Left ventricle myocardium inferior (tissue), 1 donor: Measurements from ENCODE around the gene ZNF853. TPM values are rescaled to one million over a fixed set of nuclear protein-coding genes. Genes with fewer than 3 reads are reported as not detected.
A peak's percentile ranks its signal among the peaks of the same experiment; 100 is the strongest.
"Not testable (repeated sequence)": the region's sequence is repeated elsewhere in the genome, so short reads cannot be mapped to it uniquely, and the experiment has no call there.

Experiments used
- DNase-seq: peaks from one replicate; pipeline ENCODE4 v3.0.0-alpha.2; 2020
- H3K27ac ChIP-seq: fragments of 200-600 bp; replicated peaks from 2 replicates; pipeline ENCODE4 v1.8.0; 2021
- H3K27me3 ChIP-seq: fragments of 200-600 bp; 2 replicates; pipeline ENCODE4 v1.8.0; 2021; ENCODE audit warnings: low read depth
- H3K36me3 ChIP-seq: fragments of 200-600 bp; 2 replicates; pipeline ENCODE4 v1.8.0; 2021
- H3K4me1 ChIP-seq: fragments of 200-600 bp; 2 replicates; pipeline ENCODE4 v1.8.0; 2021
- H3K4me3 ChIP-seq: fragments of 200-600 bp; 2 replicates; pipeline ENCODE4 v1.8.0; 2021; ENCODE audit warnings: mild to moderate bottlenecking, moderate library complexity
- H3K9me3 ChIP-seq: fragments of 200-600 bp; replicated peaks from 2 replicates; pipeline ENCODE4 v1.8.0; 2021
- CTCF ChIP-seq: fragments of 200-600 bp; IDR thresholded peaks from 2 replicates; pipeline ENCODE4 v1.8.0; 2021; ENCODE audit warnings: antibody characterized with exemption, mild to moderate bottlenecking, borderline replicate concordance
- intact Hi-C: fragments of 100-400 bp; cut with micrococcal nuclease; formaldehyde crosslinking; loops from one replicate; pipeline ENCODE4 v1.11.0; 2022
- total RNA-seq: library from RNA; stranded (reverse); fragmentation: NEBNext Ultra II Directional; extraction: Animal tissue kit (Norgen Biotek cat#: 25700); gene quantifications from one replicate; pipeline ENCODE4 v1.2.1, GENCODE V29; 2021
- donor health status: DM: no; HTN: yes; CAD: no; lungs with severe emphysema.

ZNF853 gene
- total RNA-seq, 1 donor from 2014 or later = 15.0 TPM

DNA sequence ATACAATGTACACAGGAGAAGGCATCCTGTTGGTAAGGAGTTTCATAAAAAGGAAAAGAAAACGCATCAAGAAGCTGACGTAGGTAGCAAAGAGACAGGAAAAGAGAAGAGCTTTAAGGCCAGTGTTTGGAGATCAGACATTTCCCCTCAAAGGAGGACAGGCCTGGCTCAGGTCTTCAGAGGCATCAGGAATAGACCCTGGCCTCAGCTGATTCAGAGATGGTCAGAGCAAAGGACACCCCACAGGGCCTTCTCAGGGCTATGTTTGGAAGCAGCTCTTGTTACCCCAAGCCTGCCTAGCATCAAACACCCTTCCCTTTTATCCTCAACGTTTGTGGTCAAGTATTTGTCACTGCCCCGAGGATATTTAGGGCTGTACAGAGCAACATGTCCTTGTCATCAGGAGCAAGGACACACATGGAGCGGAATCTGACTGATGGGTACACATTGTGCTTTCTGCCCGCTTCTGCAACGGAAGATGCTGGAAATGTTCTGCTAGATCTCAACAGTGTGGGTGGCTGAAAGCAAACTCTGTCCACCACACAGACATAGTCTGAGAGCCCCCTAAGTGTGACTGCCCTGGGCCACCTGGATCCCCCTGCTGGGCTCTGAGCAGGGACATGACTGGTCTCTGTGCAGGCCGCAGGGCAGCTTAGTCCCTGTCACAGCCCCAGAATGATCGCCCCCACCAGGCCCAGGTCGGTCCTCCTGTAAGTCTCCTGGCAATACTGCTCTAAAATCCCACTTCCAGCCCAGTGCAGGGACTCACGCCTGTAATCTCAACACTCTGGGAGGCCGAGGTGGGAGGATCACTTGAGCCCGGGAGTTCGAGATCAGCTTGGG, 39.2 kb upstream of the ZNF853 start:
- DNase-seq = no peak
- no peak for TF ChIP-seq CTCF
- H3K4me3 ChIP-seq = peak overlapping the region; percentile 76
- peaks cover 12% of the 10 kb centered on the region for H3K4me1 ChIP-seq
- peaks cover 17% of the 10 kb centered on the region for H3K36me3 ChIP-seq
- intact Hi-C loops = no loop called here
- H3K9me3 ChIP-seq = no peaks in the 10 kb centered on the region
- peak overlapping the region; percentile 96 for H3K27ac ChIP-seq
- no peaks in the 10 kb centered on the region for H3K27me3 ChIP-seq

- peak; percentile 25 for DNase-seq
- H3K9me3 ChIP-seq, intact Hi-C loops, H3K27me3 ChIP-seq: not testable (repeated sequence)
- H3K4me1 ChIP-seq = peaks cover 12% of the 10 kb centered on the region
- H3K4me3 ChIP-seq = peak overlapping the region; percentile 76
- peak overlapping the region; percentile 96 for H3K27ac ChIP-seq
- peaks cover 24% of the 10 kb centered on the region for H3K36me3 ChIP-seq
Measured at GRCh38 chr7:6576867-6577368, 38.5 kb upstream of the ZNF853 start.

DNA sequence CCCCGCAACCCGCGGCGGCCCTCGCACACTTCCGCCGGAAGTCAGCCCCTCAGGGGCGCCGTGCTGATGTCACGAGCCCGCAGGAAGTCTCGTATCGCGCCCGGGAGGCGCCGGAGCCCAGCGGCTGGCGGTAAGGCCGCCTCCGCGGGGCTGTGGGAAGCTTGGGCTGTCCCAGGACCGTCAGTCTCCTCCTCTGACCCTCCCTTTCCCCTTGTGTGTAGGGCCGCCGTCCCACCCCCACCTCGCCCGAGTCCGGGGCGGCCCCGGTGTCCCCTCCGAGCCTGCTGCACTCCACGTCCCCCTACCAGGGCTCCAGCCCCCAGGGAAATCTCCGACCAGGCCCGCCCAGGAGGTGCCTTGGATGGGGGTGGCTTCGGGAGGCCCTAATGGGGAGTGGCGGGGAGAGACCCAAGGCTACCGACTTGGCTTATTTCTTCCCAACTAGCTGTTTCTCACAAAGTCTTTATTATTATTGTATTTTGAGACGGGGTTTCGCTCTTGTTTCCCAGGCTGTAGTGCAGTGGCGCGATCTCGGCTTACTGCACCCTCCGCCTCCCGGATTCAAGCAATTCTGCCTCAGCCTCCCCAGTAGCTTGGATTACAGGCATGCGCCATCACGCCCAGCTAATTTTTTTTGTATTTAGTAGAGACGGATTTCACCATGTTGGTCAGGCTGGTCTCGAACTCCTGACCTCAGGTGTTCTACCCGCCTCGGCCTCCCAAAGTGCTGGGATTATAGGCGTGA, 37.9 kb upstream of the ZNF853 start, which contains the start of gene ZDHHC4:
Gene ZDHHC4, plus strand, starts transcription at position 86 of the 745 bp plus-strand sequence. CDS start 3,108 bp downstream, outside the sequence.
- H3K27ac ChIP-seq = peak within 1 kb of the TSS; percentile 96
- peak; percentile 91 for DNase-seq
- H3K4me1 ChIP-seq = peaks cover 12% of the 10 kb centered on the region
- peak within 1 kb of the TSS; percentile 76 for H3K4me3 ChIP-seq
- intact Hi-C loops = no loop called here
- H3K36me3 ChIP-seq = peaks cover 30% of the 10 kb centered on the region
- no peaks in the 10 kb centered on the region for H3K9me3 ChIP-seq
- TF ChIP-seq CTCF = no peak
- H3K27me3 ChIP-seq = no peaks in the 10 kb centered on the region

DNA sequence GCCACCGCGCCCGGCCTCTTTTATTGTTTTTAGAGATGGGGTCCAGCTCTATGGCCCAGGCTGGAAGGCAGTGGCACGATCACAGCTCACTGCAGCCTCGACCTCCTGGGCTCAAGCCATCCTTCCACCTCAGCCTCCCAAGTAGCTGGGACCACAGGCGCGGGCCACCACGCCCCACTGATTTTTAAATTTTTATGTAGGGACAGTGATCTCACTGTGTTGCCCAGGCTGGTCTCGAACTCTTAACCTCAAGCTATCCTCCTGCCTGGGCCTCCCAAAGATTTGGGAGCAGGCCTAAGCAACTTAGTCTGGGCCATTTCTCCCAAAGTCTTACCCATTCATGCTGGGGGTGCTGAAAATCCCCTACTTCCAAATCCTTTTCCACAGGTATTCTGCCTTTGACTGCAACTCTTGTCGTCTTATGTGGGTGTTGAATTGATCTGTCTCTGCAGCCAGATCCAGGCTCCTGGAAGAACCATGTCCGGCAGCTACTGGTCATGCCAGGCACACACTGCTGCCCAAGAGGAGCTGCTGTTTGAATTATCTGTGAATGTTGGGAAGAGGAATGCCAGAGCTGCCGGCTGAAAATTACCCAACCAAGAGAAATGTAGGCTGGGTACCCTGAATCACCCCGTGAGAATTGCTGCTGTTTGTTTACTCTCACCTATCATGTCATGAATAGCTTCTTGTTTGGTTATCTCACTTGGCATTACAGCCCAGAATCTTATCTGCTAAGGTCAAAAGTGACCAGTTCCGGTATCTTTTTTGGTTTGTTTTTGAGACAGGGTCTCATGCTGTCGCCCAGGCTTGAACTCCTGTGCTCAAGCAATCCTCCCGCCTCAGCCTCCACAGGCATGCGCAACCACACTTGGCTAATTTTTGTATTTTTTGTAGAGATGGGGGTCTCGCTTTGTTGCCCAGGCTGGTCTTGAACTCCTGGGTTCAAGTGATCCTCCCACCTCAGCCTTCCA, 37.0 kb upstream of the ZNF853 start:
- Histone ChIP-seq H3K9me3 (no peaks in the 10 kb centered on the region), H3K4me3 (peak overlapping the region; percentile 76), H3K27ac (peak overlapping the region; percentile 96), H3K4me1 (peaks cover 12% of the 10 kb centered on the region), H3K27me3 (no peaks in the 10 kb centered on the region), H3K36me3 (peaks cover 37% of the 10 kb centered on the region)
- no peak for DNase-seq
- intact Hi-C loops = no loop called here
- no peak for TF ChIP-seq CTCF

- intact Hi-C loops = no loop called here
- TF ChIP-seq CTCF = no peak
- no peak overlapping the region for H3K27ac ChIP-seq
- peaks cover 12% of the 10 kb centered on the region for H3K4me1 ChIP-seq
- no peaks in the 10 kb centered on the region for H3K27me3 ChIP-seq
- H3K4me3 ChIP-seq = no peak overlapping the region
- peaks cover 47% of the 10 kb centered on the region for H3K36me3 ChIP-seq
- no peak for DNase-seq
- H3K9me3 ChIP-seq = no peaks in the 10 kb centered on the region
Measured at GRCh38 chr7:6579446-6579845, 36.0 kb upstream of the ZNF853 start.

GRCh38 chr7:6585746-6586432, 29.5 kb upstream of the ZNF853 start:
- DNase-seq, H3K4me3 ChIP-seq, H3K27ac ChIP-seq, H3K27me3 ChIP-seq, H3K9me3 ChIP-seq, intact Hi-C loops: not testable (repeated sequence)
- peaks cover 17% of the 10 kb centered on the region for H3K4me1 ChIP-seq
- peaks cover 71% of the 10 kb centered on the region for H3K36me3 ChIP-seq
